ENCODE measurements around the gene LRRC71. TPM values are rescaled to one million over a fixed set of nuclear protein-coding genes. Genes with fewer than 3 reads are reported as not detected.

LRRC71 gene
- total and polyA plus RNA-seq, 2 experiments from 2014 or later: 0.24 TPM; not detected in 1

- TF ChIP-seq STAT1 (IDR thresholded peaks at IDR 0.05; ENCODE audit: unreplicated experiment) (no peak), CTCF (conservative IDR thresholded peaks at IDR 0.05; ENCODE audit: low read depth in 2 of 2) (no peak), NANOG (IDR thresholded peaks at IDR 0.05; ENCODE audit: borderline replicate concordance) (no peak)
- DNase-seq (ENCODE audit: low spot score) (no peak), ATAC-seq (no peak)
- Histone ChIP-seq H3F3A (replicated peaks; ENCODE audit: low read depth) (no peaks in the 10 kb centered on the region), H3K9me2 (ENCODE audit: insufficient read depth) (no peaks in the 10 kb centered on the region), H3K27ac (ENCODE audit: low read depth) (no peak overlapping the region), H4K20me1 (replicated peaks; ENCODE audit: insufficient read depth) (no peaks in the 10 kb centered on the region; the same call in 1 of the 2 replicates), H2AFZ (no peak overlapping the region), H3K4me1 (ENCODE audit: insufficient read depth) (peaks cover 3% of the 10 kb centered on the region; the same call in 1 of the 2 replicates), H3K79me2 (replicated peaks; ENCODE audit: insufficient read depth) (no peaks in the 10 kb centered on the region), H3K4me2 (no peak overlapping the region), H3K4me3 (no peak overlapping the region), H3K27me3 (ENCODE audit: insufficient read depth) (peaks cover 19% of the 10 kb centered on the region), H3K36me3 (ENCODE audit: insufficient read depth) (no peaks in the 10 kb centered on the region)
- H3K9me3 Mint-ChIP-seq: no peaks in the 10 kb centered on the region
- H3K27ac Mint-ChIP-seq: no peak overlapping the region
- H3K4me1 Mint-ChIP-seq: peaks cover 30% of the 10 kb centered on the region
- no peaks in the 10 kb centered on the region for H3K36me3 Mint-ChIP-seq (ENCODE audit: low read depth)
- peaks cover 27% of the 10 kb centered on the region for H3K27me3 Mint-ChIP-seq (ENCODE audit: insufficient read depth, low read depth, poor library complexity)
- H3K4me3 Mint-ChIP-seq: no peak overlapping the region
These were observed 21.3 kb upstream of the LRRC71 start for GRCh38 chr1:156898971-156899664.

GRCh38 chr1:156899956-156900718 is 20.3 kb upstream of the LRRC71 start:
- Histone ChIP-seq H3K4me1 (ENCODE audit: insufficient read depth) (0 out of 2 replicates have a peak, but pooled peaks cover 3% of the 10 kb centered on the region), H3K4me2 (no peak overlapping the region), H3K27ac (ENCODE audit: low read depth) (no peak overlapping the region), H4K20me1 (replicated peaks; ENCODE audit: insufficient read depth) (no peaks in the 10 kb centered on the region; the same call in 1 of the 2 replicates), H3K9me2 (ENCODE audit: insufficient read depth) (no peaks in the 10 kb centered on the region), H3K4me3 (no peak overlapping the region), H3F3A (replicated peaks; ENCODE audit: low read depth) (no peaks in the 10 kb centered on the region), H2AFZ (no peak overlapping the region), H3K36me3 (ENCODE audit: insufficient read depth) (no peaks in the 10 kb centered on the region), H3K79me2 (replicated peaks; ENCODE audit: insufficient read depth) (no peaks in the 10 kb centered on the region), H3K27me3 (ENCODE audit: insufficient read depth) (peaks cover 9% of the 10 kb centered on the region)
- Mint-ChIP-seq H3K9me3 (no peaks in the 10 kb centered on the region), H3K4me3 (no peak overlapping the region), H3K27me3 (ENCODE audit: insufficient read depth, low read depth, poor library complexity) (peaks cover 21% of the 10 kb centered on the region), H3K4me1 (peaks cover 28% of the 10 kb centered on the region), H3K27ac (no peak overlapping the region), H3K36me3 (ENCODE audit: low read depth) (no peaks in the 10 kb centered on the region)
- ATAC-seq (no peak), DNase-seq (ENCODE audit: low spot score) (no peak)
- no peak for TF ChIP-seq POLR2AphosphoS5 (IDR thresholded peaks at IDR 0.05; ENCODE audit: low read depth)
- TF ChIP-seq EZH2phosphoT487 (IDR thresholded peaks at IDR 0.05; ENCODE audit: unreplicated experiment): no peak
- TF ChIP-seq ETS1 (IDR thresholded peaks at IDR 0.05): no peak
- no peak for TF ChIP-seq JUNB (IDR thresholded peaks at IDR 0.05; ENCODE audit: unreplicated experiment)
- TF ChIP-seq EZH2 (IDR thresholded peaks at IDR 0.05; ENCODE audit: low read depth, unreplicated experiment): no peak
- TF ChIP-seq NANOG (IDR thresholded peaks at IDR 0.05; ENCODE audit: borderline replicate concordance): no peak

Measured in GM23338 (cell line).